Thyroid gland (tissue), 4 donors: ENCODE measurements around the gene DPF3.

Experiments used
- POLR2A ChIP-seq, 2 donors: fragments of 450-650 bp; IDR thresholded peaks; one replicate each; pipeline ENCODE4 v1.6.1; 2017; ENCODE audit warnings: antibody characterized with exemption in 2 of 2, mild to moderate bottlenecking in 2 of 2, moderate library complexity in 1 of 2
- TF ChIP-seq, protein P1 (sequence below), 6 experiments: fragments of 200-600 bp in 3 of 6; fragments of 450-650 bp in 3 of 6; sonication (generic) in 3 of 6; IDR thresholded peaks; one replicate each; pipeline ENCODE4 v1.5.1; 2016 to 2019; ENCODE audit warnings: antibody characterized with exemption in 6 of 6, mild to moderate bottlenecking in 2 of 6, inconsistent platforms in 1 of 6, moderate library complexity in 1 of 6

DNA sequence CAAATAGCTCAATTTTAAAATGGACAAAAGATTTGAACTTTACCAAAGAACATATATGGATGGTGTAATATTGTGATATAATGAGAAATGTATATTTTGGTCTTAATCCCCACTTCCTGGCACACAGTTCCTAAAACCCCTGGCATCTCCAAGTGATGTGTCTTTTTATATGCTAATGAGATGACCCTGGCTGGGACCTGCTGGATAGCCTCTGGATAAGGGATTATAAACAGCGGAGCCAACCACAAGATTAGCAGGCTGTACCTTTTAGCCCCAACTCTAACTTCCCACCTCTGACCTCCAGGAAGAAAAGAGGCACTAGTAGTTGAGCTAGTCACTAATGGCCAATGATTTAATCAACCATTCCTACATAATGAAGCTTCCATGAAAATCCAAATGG lies 130.0 kb downstream of the DPF3 start:
- TF ChIP-seq, protein P1, sequence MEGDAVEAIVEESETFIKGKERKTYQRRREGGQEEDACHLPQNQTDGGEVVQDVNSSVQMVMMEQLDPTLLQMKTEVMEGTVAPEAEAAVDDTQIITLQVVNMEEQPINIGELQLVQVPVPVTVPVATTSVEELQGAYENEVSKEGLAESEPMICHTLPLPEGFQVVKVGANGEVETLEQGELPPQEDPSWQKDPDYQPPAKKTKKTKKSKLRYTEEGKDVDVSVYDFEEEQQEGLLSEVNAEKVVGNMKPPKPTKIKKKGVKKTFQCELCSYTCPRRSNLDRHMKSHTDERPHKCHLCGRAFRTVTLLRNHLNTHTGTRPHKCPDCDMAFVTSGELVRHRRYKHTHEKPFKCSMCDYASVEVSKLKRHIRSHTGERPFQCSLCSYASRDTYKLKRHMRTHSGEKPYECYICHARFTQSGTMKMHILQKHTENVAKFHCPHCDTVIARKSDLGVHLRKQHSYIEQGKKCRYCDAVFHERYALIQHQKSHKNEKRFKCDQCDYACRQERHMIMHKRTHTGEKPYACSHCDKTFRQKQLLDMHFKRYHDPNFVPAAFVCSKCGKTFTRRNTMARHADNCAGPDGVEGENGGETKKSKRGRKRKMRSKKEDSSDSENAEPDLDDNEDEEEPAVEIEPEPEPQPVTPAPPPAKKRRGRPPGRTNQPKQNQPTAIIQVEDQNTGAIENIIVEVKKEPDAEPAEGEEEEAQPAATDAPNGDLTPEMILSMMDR (IDR thresholded peaks at IDR 0.05) = no peak
- no peak for TF ChIP-seq POLR2A (IDR thresholded peaks at IDR 0.05)
